ENCODE measurements around the gene PATZ1.

GRCh38 chr22:31344578-31345330 lies 1.4 kb downstream of the PATZ1 start:
- TF ChIP-seq CTCF (IDR thresholded peaks at IDR 0.05) (no peak), POLR2A (IDR thresholded peaks at IDR 0.05) (no peak)

All from vagina (tissue), 2 donors.